ENCODE measurements around the gene DYNLT3.

GRCh38 chrX:37863728-37864127 lies 16.4 kb upstream of the DYNLT3 start:
- TF ChIP-seq EZH2phosphoT487 (IDR thresholded peaks at IDR 0.05; ENCODE audit: insufficient read depth, low read depth) (no peak), EZH2 (IDR thresholded peaks at IDR 0.05; ENCODE audit: insufficient read depth, poor library complexity, severe bottlenecking) (no peak)
